Esophagus muscularis mucosa (tissue), 4 donors: Measurements from ENCODE around the gene HNRNPA0. TPM values are rescaled to one million over a fixed set of nuclear protein-coding genes. Genes with fewer than 3 reads are reported as not detected.

ENCODE experiments used
- DNase-seq: peaks from one replicate; pipeline ENCODE4 v3.0.0-alpha.2; 2017; ENCODE audit errors: extremely low spot score
- H3K27ac ChIP-seq, 4 donors: fragments of 200-600 bp; sonication (generic); replicated peaks in 1 of 4; 1 replicate in 3 of 4; 2 replicates in 1 of 4; pipeline ENCODE4 v1.5.1; 2016 to 2019; ENCODE audit warnings: mild to moderate bottlenecking in 1 of 4
- H3K27me3 ChIP-seq, 4 donors: fragments of 200-600 bp; sonication (generic); one replicate each; pipeline versions ENCODE4 v1.5.1 to v1.6.0; 2016 to 2019
- H3K36me3 ChIP-seq, 4 donors: fragments of 200-600 bp; sonication (generic); one replicate each; pipeline ENCODE4 v1.5.1; 2016 to 2019
- H3K4me1 ChIP-seq, 4 donors: fragments of 200-600 bp; sonication (generic); one replicate each; pipeline ENCODE4 v1.5.1; 2016 to 2019
- H3K4me3 ChIP-seq, 4 donors: fragments of 200-600 bp; sonication (generic); 1 replicate in 2 of 4; 2 replicates in 2 of 4; pipeline ENCODE4 v1.5.1; 2016 to 2019; ENCODE audit warnings: mild to moderate bottlenecking in 4 of 4, moderate library complexity in 1 of 4
- H3K9me3 ChIP-seq, 4 donors: fragments of 200-600 bp; sonication (generic); 1 replicate in 3 of 4; 2 replicates in 1 of 4; pipeline ENCODE4 v1.5.1; 2016 to 2019
- CTCF ChIP-seq, 3 experiments: fragments of 200-600 bp in 2 of 3; fragments of 450-650 bp in 1 of 3; sonication (generic) in 2 of 3; IDR thresholded peaks; one replicate each; pipeline ENCODE4 v1.5.1; 2017 to 2019; ENCODE audit warnings: antibody characterized with exemption in 3 of 3, mild to moderate bottlenecking in 2 of 3, moderate library complexity in 1 of 3
- EP300 ChIP-seq: sonication (generic); formaldehyde crosslinking; IDR thresholded peaks from one replicate; pipeline ENCODE4 v1.6.1; 2017; ENCODE audit warnings: antibody characterized with exemption
- POLR2A ChIP-seq: fragments of 450-650 bp; IDR thresholded peaks from one replicate; pipeline ENCODE4 v1.6.1; 2017; ENCODE audit warnings: antibody characterized with exemption, moderate library complexity, mild to moderate bottlenecking, low read depth
- POLR2AphosphoS5 ChIP-seq, 2 donors: sonication (generic); formaldehyde crosslinking; IDR thresholded peaks; one replicate each; pipeline ENCODE4 v1.6.1; 2017; ENCODE audit warnings: antibody characterized with exemption in 2 of 2
- WGBS: methylation state at CpG from one replicate; pipeline ENCODE4 v1.1.5; 2018; 5-methylcytosine and 5-hydroxymethylcytosine counted together
- intact Hi-C: fragments of 100-400 bp; cut with DNase I; formaldehyde crosslinking; loops from one replicate; pipeline ENCODE4 v1.15.1; 2023
- total RNA-seq, 4 donors: library from RNA; depleted of rRNA; stranded (reverse); fragments of >200 nt; gene quantifications; one replicate each; pipeline versions ENCODE4 v1.1.0 to v1.2.1, GENCODE V29; 2016

Gene HNRNPA0
- total RNA-seq, 4 donors from 2014 or later, result 12.9 to 15.2 (median 14.7) TPM

- DNase-seq, result no peak
- intact Hi-C loops, result no loop called here
- H3K9me3 ChIP-seq, result no peaks in the 10 kb centered on the region
- no peaks in the 10 kb centered on the region for H3K27me3 ChIP-seq
- TF ChIP-seq POLR2A (no peak), CTCF (IDR thresholded peaks at IDR 0.05) (no peak), POLR2AphosphoS5 (IDR thresholded peaks at IDR 0.05) (no peak)
- no peak overlapping the region for H3K4me3 ChIP-seq
- 94% methylated on average over 2 of the region's 2 CpGs for WGBS
- H3K36me3 ChIP-seq, result peaks cover 0 to 6% (median 0%) of the 10 kb centered on the region in 4 donors
- H3K4me1 ChIP-seq, result peaks cover 24 to 47% (median 44%) of the 10 kb centered on the region in 4 donors
- no peak overlapping the region for H3K27ac ChIP-seq
Observed at GRCh38 chr5:137747848-137748247, 6.3 kb downstream of the HNRNPA0 start.

GRCh38 chr5:137743031-137743640 is 11.0 kb downstream of the HNRNPA0 start:
- DNase-seq, result no peak
- Histone ChIP-seq H3K9me3 (no peaks in the 10 kb centered on the region), H3K27ac (no peak overlapping the region), H3K4me3 (no peak overlapping the region), H3K27me3 (no peaks in the 10 kb centered on the region), H3K36me3 (no peaks in the 10 kb centered on the region), H3K4me1 (peaks cover 0 to 17% (median under 1%) of the 10 kb centered on the region in 4 donors)
- TF ChIP-seq CTCF (IDR thresholded peaks at IDR 0.05), result peak; percentile 58 to 68 (median 60)
- TF ChIP-seq POLR2A, result no peak
- 65% methylated on average over 4 of the region's 4 CpGs for WGBS
- intact Hi-C loops, result loop anchor here (1.0 to 2.0 kb wide), 2 partner anchors 83 to 112 kb away; no protein-coding TSS in a partner anchor

DNA sequence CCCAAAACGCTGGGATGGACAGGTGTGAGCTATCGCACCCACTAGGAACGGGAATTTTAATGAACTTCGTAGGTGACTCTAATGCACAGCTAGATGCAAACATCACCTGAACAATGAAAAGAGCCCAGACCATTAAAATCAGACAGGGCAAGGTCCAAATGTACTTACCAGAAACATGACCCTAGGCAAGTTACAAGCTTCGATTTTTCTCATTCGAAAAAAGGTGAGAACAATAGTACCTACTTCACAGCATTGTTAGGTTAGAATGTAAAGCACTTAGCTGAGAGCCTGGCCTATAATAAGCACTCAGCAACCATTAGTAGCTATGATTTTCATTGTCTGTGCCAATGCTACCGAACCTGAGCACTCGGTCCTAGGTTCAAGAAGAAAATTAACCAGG is 12.4 kb downstream of the HNRNPA0 start:
- Histone ChIP-seq H3K9me3 (no peaks in the 10 kb centered on the region), H3K27ac (no peak overlapping the region), H3K36me3 (no peaks in the 10 kb centered on the region), H3K4me3 (no peak overlapping the region), H3K27me3 (no peaks in the 10 kb centered on the region), H3K4me1 (peaks cover 4 to 24% (median 10%) of the 10 kb centered on the region in 4 donors)
- no peak for DNase-seq
- 83% methylated on average over 8 of the region's 8 CpGs for WGBS
- intact Hi-C loops, result loop anchor here (2.0 kb wide), 1 partner anchor 111 kb away; no protein-coding TSS in a partner anchor
- TF ChIP-seq EP300 (no peak), CTCF (IDR thresholded peaks at IDR 0.05) (no peak), POLR2A (no peak), POLR2AphosphoS5 (IDR thresholded peaks at IDR 0.05) (no peak)

DNA sequence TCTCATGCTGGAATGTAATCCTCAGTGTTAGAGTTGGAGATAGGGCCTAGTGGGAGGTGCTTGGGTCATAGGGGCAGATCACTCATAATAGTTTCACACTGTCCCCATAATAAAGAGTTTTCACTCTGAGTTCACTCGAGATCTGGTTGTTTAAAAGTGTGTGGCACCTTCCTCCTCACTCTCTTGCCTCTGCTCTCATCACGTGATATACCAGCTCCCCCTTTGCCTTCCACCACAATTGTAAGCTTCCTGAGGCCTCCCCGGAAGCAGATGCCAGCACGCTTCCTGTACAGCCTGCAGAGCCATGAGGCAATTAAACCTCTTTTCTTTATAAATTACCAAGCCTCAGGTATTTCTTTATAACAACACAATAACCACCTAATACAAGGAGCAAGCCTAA is 14.4 kb downstream of the HNRNPA0 start:
- no peak overlapping the region for H3K4me3 ChIP-seq
- H3K4me1 ChIP-seq, result peaks cover 24 to 40% (median 30%) of the 10 kb centered on the region in 4 donors
- 80% methylated on average over 4 of the region's 4 CpGs for WGBS
- TF ChIP-seq CTCF (IDR thresholded peaks at IDR 0.05), result no peak
- no peaks in the 10 kb centered on the region for H3K27me3 ChIP-seq
- intact Hi-C loops, result no loop called here
- DNase-seq, result no peak
- H3K36me3 ChIP-seq, result no peaks in the 10 kb centered on the region
- no peaks in the 10 kb centered on the region for H3K9me3 ChIP-seq
- no peak overlapping the region for H3K27ac ChIP-seq

DNA sequence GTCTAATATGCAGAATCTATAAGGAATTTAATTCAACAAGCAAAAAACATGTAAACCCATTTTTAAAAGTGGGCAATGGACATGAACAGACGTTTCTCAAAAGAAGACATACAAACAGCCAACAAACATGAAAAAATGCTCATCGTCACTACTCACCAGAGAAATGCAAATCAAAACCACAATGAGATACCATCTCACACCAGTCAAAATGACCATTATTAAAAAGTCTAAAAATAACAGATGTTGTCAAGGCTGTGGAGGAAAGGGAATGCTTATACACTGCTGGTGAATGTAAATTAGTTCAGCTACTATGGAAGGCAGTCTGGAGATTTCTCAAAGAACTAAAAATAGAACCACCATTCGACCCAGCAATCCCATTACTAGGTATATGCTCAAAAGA is 15.2 kb downstream of the HNRNPA0 start:
- H3K4me3 ChIP-seq, result no peak overlapping the region
- no peak for DNase-seq
- TF ChIP-seq POLR2A, result no peak
- no peak for TF ChIP-seq EP300
- no peak for TF ChIP-seq CTCF (IDR thresholded peaks at IDR 0.05)
- TF ChIP-seq POLR2AphosphoS5 (IDR thresholded peaks at IDR 0.05), result no peak
- H3K27ac ChIP-seq, result no peak overlapping the region
- 87% methylated on average over 3 of the region's 3 CpGs for WGBS
- H3K36me3 ChIP-seq, result no peaks in the 10 kb centered on the region
- intact Hi-C loops, result no loop called here
- H3K4me1 ChIP-seq, result peaks cover 28 to 47% (median 35%) of the 10 kb centered on the region in 4 donors
- H3K27me3 ChIP-seq, result no peaks in the 10 kb centered on the region
- H3K9me3 ChIP-seq, result no peaks in the 10 kb centered on the region
